Fibroblast of upper back skin (primary cell): ENCODE measurements around the gene AKR1D1.
"Not testable (repeated sequence)": the region's sequence is repeated elsewhere in the genome, so short reads cannot be mapped to it uniquely, and the experiment has no call there.

ENCODE experiments used
- DNase-seq: peaks from one replicate; pipeline ENCODE4 v3.0.0-alpha.2; 2013

The AKR1D1 gene

DNA sequence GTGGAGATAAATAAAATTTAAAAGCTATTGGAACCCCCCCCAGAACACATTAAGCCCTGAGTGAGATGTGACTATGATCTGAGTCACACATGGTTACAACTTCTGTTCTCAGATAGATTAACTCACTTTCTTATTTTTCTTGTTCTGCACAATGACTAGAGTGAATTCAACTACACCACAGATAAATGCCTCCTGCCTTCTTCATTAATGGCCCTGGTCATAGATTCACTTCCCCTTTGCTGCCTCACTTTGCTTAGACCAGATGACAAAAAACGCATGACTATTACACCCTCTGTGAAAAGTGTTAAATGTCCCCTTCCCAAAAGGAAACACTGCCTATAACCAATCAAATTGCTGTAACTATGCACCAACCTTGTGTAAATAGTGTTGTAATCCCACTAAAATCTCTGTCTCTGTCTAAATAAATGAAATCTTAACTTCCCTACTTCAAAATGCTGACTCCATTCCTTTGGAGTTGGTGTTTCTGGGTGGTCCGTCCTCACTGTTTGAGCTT, 49.4 kb downstream of the AKR1D1 start:
- peak; percentile 8 for DNase-seq

DNA sequence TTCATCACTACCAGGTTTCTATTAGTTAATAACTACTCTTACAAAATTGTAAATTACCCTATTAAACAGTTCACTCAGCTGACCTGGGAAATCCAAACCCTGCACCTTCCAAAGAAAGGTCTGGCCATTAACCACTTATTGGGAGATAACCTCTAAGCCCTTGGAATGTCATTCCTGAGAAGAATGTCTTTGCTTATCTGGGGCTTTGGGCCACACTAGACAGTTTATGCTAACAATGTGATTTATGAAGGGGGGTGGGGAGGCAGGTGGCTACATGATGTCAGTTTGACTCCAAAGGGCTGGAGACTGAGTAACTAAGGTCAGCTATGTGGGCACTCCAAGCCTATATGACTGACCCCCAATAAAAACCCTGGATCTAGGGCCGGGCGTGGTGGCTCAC, 50.7 kb downstream of the AKR1D1 start:
- no peak for DNase-seq

DNA sequence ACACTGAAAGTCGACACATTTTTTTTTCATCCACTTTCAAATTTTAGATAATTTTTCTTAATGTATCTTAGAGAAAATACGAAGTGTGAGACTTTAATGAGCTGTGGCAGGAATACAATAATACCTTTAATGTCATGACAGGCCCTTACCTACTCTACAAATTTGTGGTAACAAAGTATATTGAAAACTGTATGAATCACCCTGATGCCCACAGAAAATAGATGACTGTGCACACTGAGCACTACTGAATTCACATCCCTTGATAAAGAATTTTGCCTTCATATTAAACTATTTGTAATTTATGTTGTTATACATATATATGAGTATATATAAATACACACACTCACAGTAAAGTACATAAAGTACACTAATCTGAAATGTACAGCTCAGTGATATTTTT, 51.7 kb downstream of the AKR1D1 start:
- DNase-seq: no peak

DNA sequence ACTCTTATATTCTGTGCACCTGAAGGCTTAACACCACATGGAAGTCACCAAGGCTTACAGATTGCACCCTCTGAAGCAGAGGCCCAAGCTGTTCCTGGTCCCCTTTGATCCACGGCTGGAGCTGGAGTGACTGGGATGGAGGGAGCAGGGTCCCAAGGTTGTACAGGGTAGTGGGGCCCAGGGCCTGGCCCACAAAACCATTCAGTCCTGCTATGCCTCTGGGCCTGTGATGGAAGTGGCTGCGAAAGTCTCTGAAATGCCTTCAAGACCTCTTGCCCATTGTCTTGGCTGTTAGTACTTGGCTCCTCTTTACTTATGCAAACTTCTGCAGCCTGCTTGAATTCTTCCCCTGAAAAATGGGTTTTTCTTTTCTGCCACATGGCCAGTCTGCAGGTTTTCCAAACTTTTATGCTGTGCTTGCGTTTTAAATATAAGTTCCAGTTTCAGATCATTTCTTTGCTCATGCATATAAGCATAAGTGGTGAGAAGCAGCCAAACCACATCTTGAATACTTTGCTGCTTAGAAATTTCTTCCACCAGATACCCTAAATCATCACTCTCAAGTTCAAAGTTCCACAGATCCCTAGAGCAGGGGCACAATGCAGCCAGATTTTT, 53.4 kb downstream of the AKR1D1 start:
- no peak for DNase-seq

DNA sequence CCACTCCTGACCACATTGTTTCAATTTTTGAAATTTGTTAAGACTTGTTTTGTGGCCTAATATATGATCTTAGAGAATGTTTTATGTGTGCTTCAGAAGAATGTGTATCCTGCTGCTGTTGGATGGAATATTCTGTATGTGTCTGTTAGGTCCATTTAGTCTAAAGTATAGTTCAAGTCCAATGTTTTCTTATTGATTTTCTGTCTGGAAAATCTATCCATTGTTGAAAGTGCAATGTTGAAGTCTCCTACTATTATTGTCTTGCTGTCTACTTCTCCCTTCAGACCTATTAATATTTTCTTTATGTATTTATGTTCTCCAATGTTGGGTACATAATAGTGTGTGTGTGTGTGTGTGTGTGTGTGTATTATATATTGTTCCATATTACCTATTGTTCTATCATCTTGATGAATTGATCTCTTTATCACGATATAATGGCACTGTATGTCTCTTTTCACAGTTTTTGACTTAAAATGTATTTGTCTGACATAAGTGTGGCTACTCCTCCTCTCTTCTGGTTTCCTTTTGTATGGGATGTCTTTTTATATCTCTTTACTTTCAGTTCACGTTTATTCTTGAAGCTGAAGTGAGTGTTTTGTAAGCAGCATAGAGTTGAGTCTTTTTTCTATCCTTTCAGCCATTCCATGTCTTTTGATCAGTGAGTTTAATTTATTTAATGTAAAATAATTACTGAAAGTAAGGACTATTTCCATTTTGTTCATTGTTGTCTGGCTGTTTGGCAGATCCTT, 61.3 kb downstream of the AKR1D1 start:
- DNase-seq: no peak

DNA sequence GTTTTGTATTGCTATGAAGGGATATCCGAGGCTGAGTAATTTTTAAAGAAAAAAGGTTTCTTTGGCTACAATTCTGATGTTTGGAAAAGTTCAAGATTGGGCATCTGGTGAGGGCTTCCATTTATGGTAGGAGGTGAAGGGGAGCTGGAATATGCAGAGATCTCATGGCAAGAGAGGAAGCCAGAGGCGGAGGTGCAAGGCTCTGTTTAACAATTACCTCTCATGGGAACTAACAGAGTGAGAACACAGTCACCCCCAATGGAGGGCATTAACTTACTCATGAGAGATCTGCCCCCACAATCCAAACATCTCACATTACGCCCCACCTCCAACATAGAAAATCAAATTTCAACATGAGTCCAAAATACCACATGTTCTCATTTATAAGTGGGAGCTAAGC, 62.0 kb downstream of the AKR1D1 start:
- no peak for DNase-seq

DNA sequence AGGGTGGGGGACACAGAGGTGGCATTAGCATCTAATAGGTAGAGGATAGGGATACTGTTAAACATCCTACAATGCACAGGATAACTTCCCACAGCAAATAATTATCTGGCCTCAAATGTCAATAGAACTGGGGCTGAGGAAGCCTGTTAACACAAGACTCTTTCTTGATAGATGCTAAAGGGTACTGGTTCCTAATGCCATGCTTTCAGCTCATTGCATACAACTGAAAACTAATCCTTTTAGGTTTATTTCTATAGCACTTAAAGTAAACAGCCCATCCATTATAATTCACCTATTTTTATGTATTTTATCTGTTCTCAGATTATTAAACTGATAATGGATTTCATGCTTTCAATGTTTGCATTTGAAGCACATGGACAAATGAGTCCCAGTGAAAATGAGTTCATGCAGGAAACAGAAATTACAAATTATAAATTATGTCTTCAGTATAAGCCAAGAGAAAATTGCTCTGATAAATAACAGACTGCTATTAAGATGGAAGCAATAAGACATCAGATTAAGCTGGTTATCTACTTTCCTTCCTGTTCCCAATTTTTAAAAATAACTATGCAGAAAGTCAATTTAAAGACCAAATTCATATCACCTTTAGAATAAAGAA, 66.4 kb downstream of the AKR1D1 start:
- DNase-seq: no peak

DNA sequence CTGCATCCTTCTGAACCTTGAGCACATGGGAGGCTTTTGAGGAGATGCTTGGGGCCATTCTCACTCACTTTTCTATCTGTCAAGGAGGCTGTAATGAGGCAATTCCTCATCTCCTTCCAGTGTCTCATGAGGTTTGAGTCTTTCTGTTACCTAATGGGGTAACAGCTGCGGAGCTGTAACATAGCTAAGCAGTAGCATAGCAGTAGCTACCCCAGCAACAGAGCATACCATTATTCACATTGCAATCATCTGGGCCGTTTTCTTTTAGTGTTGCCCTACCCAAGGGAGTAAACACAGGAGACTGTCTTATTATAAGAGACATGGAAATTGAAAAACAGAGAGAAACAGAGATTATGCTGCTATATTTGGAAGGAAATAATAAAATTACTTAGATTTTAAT, 68.7 kb downstream of the AKR1D1 start:
- no peak for DNase-seq

DNA sequence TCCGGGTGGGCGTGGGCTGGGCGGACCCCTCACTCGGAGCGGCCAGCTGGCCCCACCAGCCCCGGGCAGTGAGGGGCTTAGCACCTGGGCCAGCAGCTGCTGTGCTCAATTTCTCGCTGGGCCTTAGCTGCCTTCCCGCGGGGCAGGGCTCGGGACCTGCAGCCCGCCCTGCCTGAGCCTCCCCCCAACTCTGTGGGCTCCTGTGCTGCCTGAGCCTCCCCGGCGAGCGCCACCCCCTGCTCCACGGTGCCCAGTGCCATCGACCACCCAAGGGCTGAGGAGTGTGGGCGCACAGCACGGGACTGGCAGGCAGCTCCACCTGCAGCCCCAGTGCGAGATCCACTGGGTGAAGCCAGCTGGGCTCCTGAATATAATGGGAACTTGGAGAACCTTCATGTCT, 70.0 kb downstream of the AKR1D1 start:
- DNase-seq: not testable (repeated sequence)

DNA sequence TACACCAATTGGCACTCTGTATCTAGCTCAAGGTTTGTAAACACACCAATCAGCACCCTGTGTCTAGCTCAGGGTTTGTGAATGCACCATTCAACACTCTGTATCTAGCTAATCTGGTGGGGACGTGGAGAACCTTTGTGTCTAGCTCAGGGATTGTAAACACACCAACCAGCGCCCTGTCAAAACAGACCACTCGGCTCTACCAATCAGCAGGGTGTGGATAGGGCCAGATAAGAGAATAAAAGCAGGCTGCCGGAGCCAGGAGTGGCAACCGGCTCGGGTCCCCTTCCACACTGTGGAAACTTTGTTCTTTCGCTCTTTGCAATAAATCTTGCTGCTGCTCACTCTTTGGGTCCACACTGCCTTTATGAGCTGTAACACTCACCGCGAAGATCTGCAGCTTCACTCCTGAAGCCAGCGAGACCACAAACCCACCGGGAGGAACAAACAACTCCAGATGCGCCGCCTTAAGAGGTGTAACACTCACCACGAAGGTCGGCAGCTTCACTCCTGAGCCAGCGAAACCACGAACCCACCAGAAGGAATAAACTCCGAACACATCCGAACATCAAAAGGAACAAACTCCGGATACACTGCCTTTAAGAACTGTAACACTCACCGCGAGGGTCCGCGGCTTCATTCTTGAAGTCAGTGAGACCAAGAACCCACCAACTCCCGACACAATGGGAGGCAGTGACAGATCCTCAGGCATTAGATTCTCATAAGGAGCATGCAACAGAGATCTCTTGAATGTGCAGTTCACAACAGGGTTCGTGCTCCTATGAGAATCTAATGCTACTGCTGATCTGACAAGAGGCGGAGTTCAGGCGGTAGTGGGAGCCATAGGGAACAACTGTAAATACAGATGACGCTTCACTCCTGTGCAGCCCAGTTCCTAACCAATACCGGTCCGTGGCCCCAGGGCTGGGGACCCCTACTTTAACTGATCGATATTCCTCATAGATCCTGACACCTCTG, 70.8 kb downstream of the AKR1D1 start:
- DNase-seq: not testable (repeated sequence)

DNA sequence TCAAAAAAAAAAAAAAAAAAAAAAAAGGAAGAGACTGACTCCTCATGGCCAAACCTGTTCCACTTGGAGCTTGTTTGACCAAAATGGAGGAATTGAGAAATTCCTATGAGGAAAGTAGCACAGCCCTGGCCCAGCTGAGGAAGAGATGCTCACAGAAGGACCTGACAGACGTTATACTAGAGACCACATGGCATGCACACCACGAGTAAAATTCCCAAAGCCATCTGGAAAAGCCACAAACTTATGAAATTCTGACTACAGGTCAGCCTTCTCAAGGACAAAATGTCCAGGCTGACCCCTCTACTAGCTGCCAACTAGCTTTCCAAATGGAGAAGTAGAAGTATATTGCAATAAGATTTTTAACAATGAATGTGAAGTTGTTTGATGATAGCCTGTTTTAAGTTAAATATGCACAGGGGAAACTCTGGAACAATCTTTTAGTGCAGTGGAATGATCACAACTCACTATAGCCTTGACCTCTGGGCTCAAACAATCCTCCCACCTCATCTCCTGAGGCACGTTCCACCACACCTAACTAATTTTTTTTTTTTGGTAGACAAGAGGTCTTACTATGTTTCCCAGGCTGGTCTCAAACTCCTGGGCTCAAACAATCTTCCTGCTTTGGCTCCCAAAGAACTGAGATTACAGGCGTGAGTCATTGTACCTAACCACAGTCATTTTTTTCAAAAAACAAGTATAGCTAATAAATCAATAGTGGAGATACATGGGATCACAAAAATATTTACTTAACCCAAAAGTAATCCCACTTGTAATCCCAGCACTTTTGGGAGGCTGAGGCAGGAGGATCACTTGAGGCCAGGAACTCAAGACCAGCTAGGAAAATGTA, 75.7 kb downstream of the AKR1D1 start:
- no peak for DNase-seq

DNA sequence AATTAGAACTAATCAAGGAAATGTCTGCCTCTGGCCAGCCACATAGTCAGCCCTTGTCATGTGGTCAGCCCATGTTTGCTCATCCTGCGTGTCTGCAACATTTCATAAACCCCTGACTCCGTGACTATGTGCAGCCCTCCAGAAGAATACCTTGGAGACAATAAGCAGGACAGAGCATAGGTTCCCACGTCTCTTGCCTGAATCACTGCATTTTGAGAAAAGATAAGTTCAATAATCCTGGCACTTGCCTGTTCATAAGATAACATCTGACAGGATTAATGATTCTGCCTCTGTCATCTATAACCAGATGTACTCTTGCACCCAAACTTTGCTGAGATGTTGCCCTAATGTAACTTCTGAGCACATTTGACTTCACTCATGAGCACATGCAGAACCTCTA, 78.4 kb downstream of the AKR1D1 start:
- DNase-seq: no peak

DNA sequence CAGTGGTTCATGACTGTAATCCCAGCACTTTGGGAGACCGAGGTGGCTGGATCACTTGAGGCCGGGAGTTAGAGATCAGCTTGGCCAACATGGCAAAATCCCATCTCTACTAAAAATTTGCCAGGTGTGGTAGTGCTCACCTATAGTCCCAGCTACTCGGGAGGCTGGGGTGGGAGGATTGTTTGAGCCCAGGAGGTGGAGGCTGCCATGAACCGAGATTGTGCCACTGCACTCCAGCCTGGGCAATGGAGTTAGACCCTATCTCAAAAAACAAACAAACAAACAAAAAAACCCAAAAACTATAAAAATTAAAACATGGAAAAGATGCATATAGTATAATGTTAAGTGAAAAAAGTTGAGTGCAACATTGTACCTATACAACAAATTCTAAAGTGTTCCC, 81.4 kb downstream of the AKR1D1 start:
- no peak for DNase-seq

DNA sequence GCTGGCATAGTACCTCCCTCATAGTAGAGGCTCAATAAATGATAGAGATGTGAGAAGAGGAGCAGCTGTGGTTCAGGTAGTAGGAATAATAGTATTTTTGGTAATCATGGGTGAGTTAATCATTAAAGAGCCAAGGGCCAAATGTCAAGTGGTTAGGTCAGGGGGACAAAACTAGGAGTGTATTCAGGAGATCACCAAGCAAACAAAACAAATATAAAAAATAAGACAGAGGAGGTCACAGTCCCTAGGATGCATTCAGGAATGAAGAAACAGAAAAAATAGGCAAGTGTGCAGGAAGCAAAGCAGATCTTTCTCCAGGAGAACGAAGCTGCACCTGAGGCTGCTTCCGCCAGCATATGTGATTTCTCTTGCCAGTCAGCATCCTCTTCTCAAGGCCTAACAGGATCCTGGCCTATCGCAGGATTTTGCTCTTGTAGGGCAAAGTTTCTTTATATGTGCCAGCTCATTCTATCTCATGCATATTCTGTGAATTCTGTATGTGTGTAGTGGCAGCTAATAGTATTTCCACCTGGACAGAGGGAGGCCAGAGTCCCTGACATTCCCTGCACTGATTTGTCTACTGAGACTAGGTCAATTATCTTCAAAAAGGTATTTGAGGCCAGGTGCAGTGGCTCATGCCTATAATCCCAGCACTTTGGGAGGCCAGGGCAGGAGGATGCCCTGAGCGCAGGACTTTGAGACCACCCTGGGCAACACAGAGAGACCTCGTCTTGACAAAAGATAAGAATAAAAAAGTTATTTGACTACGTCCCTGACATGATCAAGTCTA, 82.7 kb downstream of the AKR1D1 start:
- no peak for DNase-seq

DNA sequence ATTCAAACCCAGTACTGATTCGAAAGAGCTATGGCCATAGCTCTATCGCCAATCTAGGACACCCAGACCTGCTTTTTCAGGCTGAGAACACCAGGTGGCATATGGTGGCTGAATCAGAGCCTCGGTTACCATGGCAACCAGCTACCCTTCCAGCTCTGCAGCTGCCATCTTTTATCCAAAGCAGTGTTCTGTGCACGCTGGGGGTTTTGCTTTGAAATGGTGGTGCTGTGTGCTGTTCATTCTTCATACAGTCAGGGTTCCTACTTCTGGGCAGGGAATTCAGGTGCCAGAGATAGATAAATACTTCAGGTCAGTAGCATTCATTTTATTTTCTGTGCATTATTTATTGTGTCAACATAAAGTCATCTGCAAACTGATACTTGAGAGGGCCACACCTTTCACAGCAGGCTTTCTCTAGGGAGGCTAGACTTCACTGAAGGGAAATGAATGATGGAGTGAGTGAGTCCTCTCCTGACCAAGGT, 85.4 kb downstream of the AKR1D1 start:
- DNase-seq: peak; percentile 77

DNA sequence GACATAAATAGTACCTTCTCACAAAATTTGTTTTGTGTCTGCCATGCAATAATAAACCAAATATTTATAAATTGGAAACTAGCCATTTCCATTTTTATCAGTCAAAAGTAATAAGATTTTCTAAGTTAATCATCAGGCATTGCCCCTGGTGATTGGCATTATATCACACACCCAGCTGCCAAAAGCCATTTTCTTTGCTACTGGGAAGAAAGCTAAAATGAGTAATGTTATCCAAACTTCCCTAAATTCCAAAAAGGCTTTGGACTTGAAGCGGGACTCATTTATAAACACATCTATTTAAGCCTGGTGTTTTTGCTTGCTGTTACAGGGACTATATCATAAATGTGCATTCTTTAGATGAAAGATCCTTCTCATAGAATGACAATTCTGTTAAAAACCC, 86.0 kb downstream of the AKR1D1 start:
- no peak for DNase-seq

DNA sequence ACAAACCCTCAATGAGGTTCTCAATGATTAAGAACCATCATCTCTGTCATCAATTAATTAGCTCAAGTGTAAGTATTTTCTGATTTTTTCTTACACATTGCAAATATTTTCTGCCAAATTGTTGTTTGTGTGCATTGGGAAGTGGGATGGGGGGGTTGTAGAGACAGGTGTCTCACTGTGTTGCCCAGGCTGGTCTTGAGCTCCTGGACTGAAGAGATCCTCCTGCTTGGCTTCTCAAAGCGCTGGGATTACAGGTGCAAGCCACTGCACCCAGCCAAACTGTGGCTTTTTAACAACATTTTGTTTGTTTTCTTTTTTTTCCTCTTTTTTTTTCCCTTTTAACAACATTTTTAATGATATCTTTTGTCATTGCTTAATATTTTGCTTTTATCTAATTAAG, 87.5 kb downstream of the AKR1D1 start:
- no peak for DNase-seq

DNA sequence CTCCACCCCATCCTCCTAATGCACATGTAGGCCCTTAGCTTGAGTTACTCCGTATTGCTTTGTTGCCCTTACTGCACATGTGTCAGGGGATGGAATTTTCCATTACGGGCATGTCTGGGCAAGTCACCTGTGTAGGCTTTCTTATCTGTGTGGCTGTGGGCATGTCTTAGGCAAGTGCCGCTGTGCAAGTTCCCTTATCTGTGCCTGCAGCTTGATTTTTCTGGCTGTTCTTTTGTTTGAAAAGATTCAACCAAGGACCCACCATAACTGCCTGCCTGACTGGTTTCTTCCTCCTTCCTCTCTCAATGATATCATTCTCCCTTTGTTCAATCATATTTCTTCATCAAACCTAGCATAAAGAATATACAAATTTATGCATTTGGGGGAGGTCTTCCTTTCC, 88.5 kb downstream of the AKR1D1 start:
- DNase-seq: no peak

DNA sequence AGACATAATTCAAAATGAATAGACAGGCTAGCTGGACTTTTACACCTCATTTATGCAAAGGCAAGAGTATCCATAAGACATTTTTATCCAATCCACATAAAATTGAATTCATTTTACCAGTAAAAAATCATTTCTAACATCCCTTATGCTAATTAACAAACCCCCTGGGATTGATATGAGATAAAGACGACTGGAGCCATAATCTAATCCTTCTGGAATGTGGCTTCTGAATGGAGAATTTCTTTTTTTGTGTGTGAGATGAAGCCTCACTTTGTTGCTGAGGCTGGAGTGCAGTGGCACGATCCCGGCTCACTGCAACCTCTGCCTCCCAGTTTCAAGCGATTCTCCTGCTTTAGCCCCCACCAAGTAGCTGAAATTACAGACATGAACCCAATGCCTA, 90.4 kb downstream of the AKR1D1 start:
- no peak for DNase-seq

DNA sequence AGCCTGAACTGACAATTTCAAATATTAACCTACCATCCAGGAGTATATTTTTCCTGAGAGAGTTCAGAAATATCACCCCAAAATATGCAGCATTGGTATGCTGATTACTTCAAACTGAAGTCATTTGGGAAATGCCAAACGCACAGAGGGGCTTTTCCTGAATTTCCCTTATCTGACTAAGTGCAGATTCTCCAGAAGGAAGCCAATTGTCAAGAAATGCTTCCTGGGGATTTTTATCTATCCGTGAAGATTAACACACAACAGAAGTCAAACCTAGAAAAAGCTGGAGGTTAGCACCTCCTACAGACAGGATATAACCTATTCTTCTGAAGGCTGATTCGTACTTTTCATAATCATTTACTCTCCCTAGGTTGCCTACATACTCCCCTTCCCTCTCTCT, 91.0 kb downstream of the AKR1D1 start:
- no peak for DNase-seq

DNA sequence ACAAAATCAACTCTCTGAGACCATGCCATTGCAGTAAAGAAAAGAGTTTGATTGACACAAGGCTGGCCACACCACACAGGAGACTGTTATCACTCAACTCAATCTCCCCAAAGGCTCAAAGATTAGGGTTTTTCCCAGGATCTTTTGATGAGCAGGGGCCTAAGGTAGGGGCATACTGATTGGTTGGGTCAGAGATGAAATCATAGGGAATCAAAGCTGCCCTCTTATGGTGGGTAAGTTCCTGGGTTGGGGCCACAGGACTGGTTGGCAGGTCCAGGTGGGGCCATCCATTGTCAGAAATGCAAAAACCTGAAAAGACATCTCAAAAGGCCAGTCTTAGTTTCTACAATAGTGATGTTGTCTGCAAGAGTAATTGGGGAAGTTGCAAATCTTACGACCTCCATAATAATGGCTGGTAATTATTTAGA, 91.6 kb downstream of the AKR1D1 start:
- DNase-seq: no peak
